Loucy (cell line): ENCODE results near the gene TPM4.

ENCODE experiments used
- H2AFZ ChIP-seq: fragments of 200-600 bp; sonication (generic); 2 replicates; pipeline ENCODE4 v1.6.0; 2016; ENCODE audit warnings: antibody characterized with exemption, mild to moderate bottlenecking, low read length, moderate library complexity
- H3F3A ChIP-seq: fragments of 200-600 bp; 2 replicates; pipeline ENCODE4 v1.6.0; 2016; ENCODE audit warnings: antibody characterized with exemption, low read depth, mild to moderate bottlenecking
- H3K27me3 ChIP-seq: fragments of 200-600 bp; sonication (generic); 2 replicates; pipeline ENCODE4 v1.6.1; 2014; ENCODE audit warnings: low read length, mild to moderate bottlenecking; ENCODE audit not compliant: insufficient read depth, poor library complexity, severe bottlenecking
- H3K36me3 ChIP-seq: fragments of 200-600 bp; sonication (generic); 2 replicates; pipeline ENCODE4 v1.6.1; 2016; ENCODE audit warnings: low read length; ENCODE audit not compliant: insufficient read depth
- H3K4me1 ChIP-seq: fragments of 200-600 bp; sonication (generic); 2 replicates; pipeline ENCODE4 v1.5.1; 2014; ENCODE audit warnings: low read length, mild to moderate bottlenecking; ENCODE audit not compliant: insufficient read depth, poor library complexity, severe bottlenecking
- H3K4me2 ChIP-seq: fragments of 200-600 bp; sonication (generic); 2 replicates; pipeline ENCODE4 v1.6.0; 2014; ENCODE audit warnings: antibody characterized with exemption, low read length, low read depth, mild to moderate bottlenecking; ENCODE audit not compliant: poor library complexity, severe bottlenecking
- H3K4me3 ChIP-seq: fragments of 200-600 bp; sonication (generic); 2 replicates; pipeline ENCODE4 v1.5.1; 2014; ENCODE audit warnings: low read length, mild to moderate bottlenecking, mixed read lengths; ENCODE audit not compliant: poor library complexity, severe bottlenecking
- H3K79me2 ChIP-seq: fragments of 200-600 bp; sonication (generic); 2 replicates; pipeline ENCODE4 v1.6.1; 2014; ENCODE audit warnings: low read length; ENCODE audit not compliant: insufficient read depth
- H3K9ac ChIP-seq: fragments of 200-600 bp; sonication (generic); 2 replicates; pipeline ENCODE4 v1.6.0; 2014; ENCODE audit warnings: mild to moderate bottlenecking, low read depth, low read length, moderate library complexity; ENCODE audit not compliant: poor library complexity, severe bottlenecking
- H3K9me2 ChIP-seq: fragments of 200-600 bp; sonication (generic); replicated peaks from 2 replicates; pipeline ENCODE4 v1.6.1; 2016; ENCODE audit warnings: low read depth, low read length, mixed read lengths
- H3K9me3 ChIP-seq: fragments of 200-600 bp; sonication (generic); 2 replicates; pipeline ENCODE4 v1.6.1; 2014; ENCODE audit warnings: mild to moderate bottlenecking, antibody characterized with exemption, low read length, low read depth; ENCODE audit not compliant: insufficient read depth
- H4K20me1 ChIP-seq: fragments of 200-600 bp; sonication (generic); 2 replicates; pipeline ENCODE4 v1.6.0; 2014; ENCODE audit warnings: antibody characterized with exemption, low read length, mild to moderate bottlenecking; ENCODE audit not compliant: insufficient read depth, poor library complexity, severe bottlenecking
- EZH2phosphoT487 ChIP-seq: fragments of 200-600 bp; IDR thresholded peaks from 2 replicates; pipeline ENCODE4 v1.6.1; 2018; ENCODE audit warnings: antibody characterized with exemption, mild to moderate bottlenecking, moderate library complexity, borderline replicate concordance
- TF ChIP-seq, protein P1 (sequence below): fragments of 200-600 bp; sonication (generic); conservative IDR thresholded peaks from 2 replicates; pipeline ENCODE4 v1.5.1; 2014; ENCODE audit warnings: mild to moderate bottlenecking, antibody characterized with exemption, low read length

The TPM4 gene

GRCh38 chr19:16131648-16132047, 55.4 kb downstream of the TPM4 start:
- H3K36me3 ChIP-seq: peaks cover 76% of the 10 kb centered on the region; the same call in 1 of the 2 replicates
- no peaks in the 10 kb centered on the region for H4K20me1 ChIP-seq
- H3K79me2 ChIP-seq: peaks cover 10% of the 10 kb centered on the region; the same call in 1 of the 2 replicates
- peaks cover 8% of the 10 kb centered on the region for H3K4me1 ChIP-seq
- TF ChIP-seq, protein P1, sequence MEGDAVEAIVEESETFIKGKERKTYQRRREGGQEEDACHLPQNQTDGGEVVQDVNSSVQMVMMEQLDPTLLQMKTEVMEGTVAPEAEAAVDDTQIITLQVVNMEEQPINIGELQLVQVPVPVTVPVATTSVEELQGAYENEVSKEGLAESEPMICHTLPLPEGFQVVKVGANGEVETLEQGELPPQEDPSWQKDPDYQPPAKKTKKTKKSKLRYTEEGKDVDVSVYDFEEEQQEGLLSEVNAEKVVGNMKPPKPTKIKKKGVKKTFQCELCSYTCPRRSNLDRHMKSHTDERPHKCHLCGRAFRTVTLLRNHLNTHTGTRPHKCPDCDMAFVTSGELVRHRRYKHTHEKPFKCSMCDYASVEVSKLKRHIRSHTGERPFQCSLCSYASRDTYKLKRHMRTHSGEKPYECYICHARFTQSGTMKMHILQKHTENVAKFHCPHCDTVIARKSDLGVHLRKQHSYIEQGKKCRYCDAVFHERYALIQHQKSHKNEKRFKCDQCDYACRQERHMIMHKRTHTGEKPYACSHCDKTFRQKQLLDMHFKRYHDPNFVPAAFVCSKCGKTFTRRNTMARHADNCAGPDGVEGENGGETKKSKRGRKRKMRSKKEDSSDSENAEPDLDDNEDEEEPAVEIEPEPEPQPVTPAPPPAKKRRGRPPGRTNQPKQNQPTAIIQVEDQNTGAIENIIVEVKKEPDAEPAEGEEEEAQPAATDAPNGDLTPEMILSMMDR: no peak
- TF ChIP-seq EZH2phosphoT487: no peak
- H3F3A ChIP-seq: no peaks in the 10 kb centered on the region
- no peak overlapping the region for H2AFZ ChIP-seq
- no peak overlapping the region for H3K9ac ChIP-seq
- H3K9me2 ChIP-seq: no peaks in the 10 kb centered on the region
- H3K9me3 ChIP-seq: no peaks in the 10 kb centered on the region
- no peaks in the 10 kb centered on the region for H3K27me3 ChIP-seq
- no peak overlapping the region for H3K4me2 ChIP-seq
- H3K4me3 ChIP-seq: no peak overlapping the region

DNA sequence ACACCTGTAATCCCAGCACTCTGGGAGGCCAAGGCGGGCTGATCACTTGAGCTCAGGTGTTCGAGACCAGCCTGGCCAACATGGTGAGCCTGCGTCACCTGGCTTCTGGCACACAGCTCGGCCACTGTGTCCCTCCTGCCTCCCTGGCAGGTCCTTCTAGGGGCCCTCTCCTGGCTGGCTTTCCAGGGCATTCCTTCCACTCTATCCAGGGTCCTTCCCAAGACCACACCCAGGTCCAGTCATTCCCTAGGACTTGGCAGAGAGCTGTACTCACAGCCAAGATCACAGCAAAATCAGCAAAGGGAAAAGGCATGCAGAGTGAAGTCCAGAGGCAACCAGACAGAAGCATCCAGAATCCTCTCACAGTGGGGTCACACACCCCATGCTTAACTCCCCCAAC, 57.5 kb downstream of the TPM4 start:
- TF ChIP-seq EZH2phosphoT487: no peak
- TF ChIP-seq, protein P1: no peak

GRCh38 chr19:16134510-16134909, 58.2 kb downstream of the TPM4 start:
- H3K9ac ChIP-seq: no peak overlapping the region
- no peaks in the 10 kb centered on the region for H3K27me3 ChIP-seq
- H3K4me2 ChIP-seq: no peak overlapping the region
- TF ChIP-seq, protein P1: no peak
- no peak for TF ChIP-seq EZH2phosphoT487
- H3F3A ChIP-seq: 0 out of 2 replicates have a peak, but pooled peaks cover 7% of the 10 kb centered on the region
- H3K4me1 ChIP-seq: peaks cover 32% of the 10 kb centered on the region
- no peaks in the 10 kb centered on the region for H3K9me3 ChIP-seq
- no peak overlapping the region for H3K4me3 ChIP-seq
- no peaks in the 10 kb centered on the region for H3K9me2 ChIP-seq
- H3K36me3 ChIP-seq: peaks cover 47% of the 10 kb centered on the region; the same call in 1 of the 2 replicates
- no peak overlapping the region for H2AFZ ChIP-seq
- no peaks in the 10 kb centered on the region for H4K20me1 ChIP-seq
- H3K79me2 ChIP-seq: peaks cover 22% of the 10 kb centered on the region; the same call in 1 of the 2 replicates

More for the DNA sequence above, 57.5 kb downstream of the TPM4 start:
- peaks cover 54% of the 10 kb centered on the region; the same call in 1 of the 2 replicates for H3K36me3 ChIP-seq
- H4K20me1 ChIP-seq: no peaks in the 10 kb centered on the region
- H3K4me3 ChIP-seq: no peak overlapping the region
- H3F3A ChIP-seq: 0 out of 2 replicates have a peak, but pooled peaks cover 2% of the 10 kb centered on the region
- no peak overlapping the region for H3K4me2 ChIP-seq
- H2AFZ ChIP-seq: no peak overlapping the region
- no peak overlapping the region for H3K9ac ChIP-seq
- H3K9me2 ChIP-seq: no peaks in the 10 kb centered on the region
- peaks cover 25% of the 10 kb centered on the region for H3K4me1 ChIP-seq
- H3K79me2 ChIP-seq: peaks cover 20% of the 10 kb centered on the region; the same call in 1 of the 2 replicates
- no peaks in the 10 kb centered on the region for H3K27me3 ChIP-seq
- no peaks in the 10 kb centered on the region for H3K9me3 ChIP-seq
